GM23248 (cell line): ENCODE data around the gene EML4. TPM values are rescaled to one million over a fixed set of nuclear protein-coding genes. Genes with fewer than 3 reads are reported as not detected.

Experiments
- DNase-seq: peaks from one replicate; pipeline ENCODE4 v3.0.0-alpha.2; 2015
- H2AFZ ChIP-seq: fragments of 200-600 bp; sonication (generic); 2 replicates; pipeline ENCODE4 v1.6.1; 2016; ENCODE audit warnings: antibody characterized with exemption
- H3F3A ChIP-seq: fragments of 200-600 bp; sonication (generic); 2 replicates; pipeline ENCODE4 v1.6.1; 2016; ENCODE audit warnings: mild to moderate bottlenecking, antibody characterized with exemption, mixed run types; ENCODE audit not compliant: insufficient read depth
- H3K27ac ChIP-seq: fragments of 200-600 bp; sonication (generic); 2 replicates; pipeline ENCODE4 v1.5.1; 2016; ENCODE audit warnings: mild to moderate bottlenecking
- H3K27me3 ChIP-seq: fragments of 200-600 bp; sonication (generic); replicated peaks from 2 replicates; pipeline ENCODE4 v1.6.1; 2016; ENCODE audit warnings: mild to moderate bottlenecking; ENCODE audit not compliant: insufficient read depth
- H3K36me3 ChIP-seq: fragments of 200-600 bp; sonication (generic); 2 replicates; pipeline ENCODE4 v1.6.1; 2016; ENCODE audit warnings: low read depth, mild to moderate bottlenecking
- H3K4me1 ChIP-seq: fragments of 200-600 bp; sonication (generic); 2 replicates; pipeline ENCODE4 v1.6.1; 2016; ENCODE audit warnings: mild to moderate bottlenecking; ENCODE audit not compliant: insufficient read depth
- H3K4me2 ChIP-seq: fragments of 200-600 bp; sonication (generic); one replicate; pipeline ENCODE4 v1.6.1; 2016; ENCODE audit warnings: mild to moderate bottlenecking; ENCODE audit not compliant: unreplicated experiment
- H3K4me3 ChIP-seq: fragments of 200-600 bp; sonication (generic); 2 replicates; pipeline ENCODE4 v1.5.1; 2016; ENCODE audit warnings: mild to moderate bottlenecking
- H3K79me2 ChIP-seq: fragments of 200-600 bp; sonication (generic); 2 replicates; pipeline ENCODE4 v1.6.1; 2016; ENCODE audit warnings: mild to moderate bottlenecking; ENCODE audit not compliant: insufficient read depth
- H3K9ac ChIP-seq: fragments of 200-600 bp; sonication (generic); 2 replicates; pipeline ENCODE4 v1.6.1; 2016; ENCODE audit warnings: mild to moderate bottlenecking
- H3K9me2 ChIP-seq: fragments of 200-600 bp; sonication (generic); 2 replicates; pipeline ENCODE4 v1.6.1; 2016; ENCODE audit warnings: mixed run types, mild to moderate bottlenecking, moderate library complexity; ENCODE audit not compliant: insufficient read depth
- H3K9me3 ChIP-seq: fragments of 200-600 bp; sonication (generic); one replicate; pipeline ENCODE4 v1.6.1; 2017; ENCODE audit warnings: low read depth
- H4K20me1 ChIP-seq: fragments of 200-600 bp; sonication (generic); 2 replicates; pipeline ENCODE4 v1.6.0; 2016; ENCODE audit not compliant: insufficient read depth
- EZH2 ChIP-seq: fragments of 200-600 bp; sonication (generic); IDR thresholded peaks from 2 replicates; pipeline ENCODE4 v1.6.1; 2018; ENCODE audit warnings: antibody characterized with exemption, mild to moderate bottlenecking; ENCODE audit not compliant: insufficient read depth, poor library complexity, severe bottlenecking
- EZH2phosphoT487 ChIP-seq: fragments of 200-600 bp; sonication (generic); IDR thresholded peaks from 2 replicates; pipeline ENCODE4 v1.6.1; 2018; ENCODE audit warnings: antibody characterized with exemption, moderate library complexity, mild to moderate bottlenecking, low read depth; ENCODE audit not compliant: insufficient read depth
- WGBS, 2 experiments: methylation state at CpG; one replicate each; pipeline ENCODE4 v1.1.6; 2015 to 2017; ENCODE audit warnings: low lambda C conversion rate in 2 of 2, low coverage in 1 of 2; ENCODE audit errors: missing lambda C conversion rate in 2 of 2; 5-methylcytosine and 5-hydroxymethylcytosine counted together
- in situ Hi-C: fragments of 300-500 bp; cut with MboI; formaldehyde crosslinking; loops from 2 replicates; pipeline ENCODE4 v1.15.0; 2020
- polyA plus RNA-seq: library from polyadenylated mRNA; unstranded; fragments of >200 nt; fragmentation: Nextera tagmentation; extraction: Ambion mirVana; gene quantifications from 2 replicates; pipeline ENCODE4 v1.2.1, GENCODE V29; 2016
- total RNA-seq: library from RNA; depleted of rRNA; stranded (reverse); fragments of >200 nt; shearing (Covaris generic); gene quantifications from 2 replicates; pipeline ENCODE4 v1.2.3, GENCODE V29; 2014

The EML4 gene
- total and polyA plus RNA-seq, 2 experiments from 2014 or later, result 19.3 to 21.7 TPM

DNA sequence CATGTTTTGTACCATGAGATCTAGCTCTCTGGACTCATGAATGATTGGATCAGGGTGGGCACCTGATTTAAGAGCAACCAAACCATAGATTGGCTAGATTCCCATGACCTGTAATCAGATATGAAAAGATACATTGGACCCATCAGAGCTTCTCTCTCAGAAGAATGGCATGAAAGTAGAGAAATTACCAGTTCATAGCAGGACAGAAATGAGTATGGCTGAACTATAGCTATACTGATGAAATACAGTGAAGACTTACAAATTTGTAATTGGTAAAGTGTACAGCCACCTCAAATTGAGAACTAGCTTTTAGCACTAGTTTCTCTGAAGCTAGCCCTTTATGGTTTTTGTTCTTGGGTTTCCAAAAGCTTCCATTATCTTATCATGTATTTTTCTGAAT is 19.0 kb upstream of the EML4 start:
- Histone ChIP-seq H3K4me1 (peaks cover 17% of the 10 kb centered on the region), H3K9me2 (no peaks in the 10 kb centered on the region), H3K4me3 (no peak overlapping the region), H3K79me2 (no peaks in the 10 kb centered on the region), H3K4me2 (no peak overlapping the region), H3K9me3 (no peaks in the 10 kb centered on the region), H3K36me3 (no peaks in the 10 kb centered on the region), H4K20me1 (no peaks in the 10 kb centered on the region), H3K27me3 (no peaks in the 10 kb centered on the region), H3K9ac (no peak overlapping the region), H2AFZ (no peak overlapping the region), H3K27ac (no peak overlapping the region), H3F3A (peaks cover 16% of the 10 kb centered on the region; the same call in 1 of the 2 replicates)
- no peak for TF ChIP-seq EZH2
- TF ChIP-seq EZH2phosphoT487, result no peak
- DNase-seq, result no peak
- in situ Hi-C loops, result no loop called here

DNA sequence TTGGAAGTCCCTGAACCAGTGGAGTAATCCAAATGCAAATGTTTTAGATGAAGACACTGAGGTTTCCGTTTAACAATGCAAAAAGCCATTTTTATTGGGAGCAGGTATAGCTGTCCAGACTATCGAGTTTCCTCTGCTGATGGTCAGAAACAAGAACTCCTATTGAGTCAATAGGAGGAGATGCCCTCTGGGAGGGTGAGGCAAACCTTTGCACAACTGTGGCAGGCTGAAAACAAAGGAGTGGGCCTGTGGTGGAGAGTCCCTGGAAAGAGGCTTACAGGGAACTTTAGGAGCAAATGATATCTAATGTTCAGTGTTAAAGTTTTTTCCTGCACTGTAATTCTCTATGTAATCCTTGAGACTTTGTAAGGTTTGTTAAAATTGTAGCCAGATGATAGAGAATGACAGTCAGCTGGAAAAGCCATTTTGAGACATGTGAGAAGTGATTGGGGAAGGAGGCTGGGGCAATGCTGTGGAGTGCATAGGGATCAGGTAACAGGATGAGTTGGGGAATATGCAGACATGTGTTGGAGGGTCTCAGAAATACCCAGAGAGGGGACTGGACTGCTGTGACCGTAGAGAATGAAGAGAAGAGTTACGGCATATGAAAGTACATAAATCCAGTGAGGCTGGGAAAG is 15.1 kb upstream of the EML4 start:
- Histone ChIP-seq H3K36me3 (no peaks in the 10 kb centered on the region), H3K4me1 (no peaks in the 10 kb centered on the region), H4K20me1 (no peaks in the 10 kb centered on the region), H3K9me3 (no peaks in the 10 kb centered on the region), H3K4me3 (no peak overlapping the region), H2AFZ (no peak overlapping the region), H3K79me2 (no peaks in the 10 kb centered on the region), H3K27me3 (no peaks in the 10 kb centered on the region), H3K9ac (no peak overlapping the region), H3K27ac (no peak overlapping the region), H3K9me2 (no peaks in the 10 kb centered on the region), H3K4me2 (no peak overlapping the region), H3F3A (no peaks in the 10 kb centered on the region)
- DNase-seq, result no peak
- WGBS, 2 experiments, result 54% methylated on average over 4 of the region's 4 CpGs
- in situ Hi-C loops, result no loop called here
- TF ChIP-seq EZH2 (no peak), EZH2phosphoT487 (no peak)

DNA sequence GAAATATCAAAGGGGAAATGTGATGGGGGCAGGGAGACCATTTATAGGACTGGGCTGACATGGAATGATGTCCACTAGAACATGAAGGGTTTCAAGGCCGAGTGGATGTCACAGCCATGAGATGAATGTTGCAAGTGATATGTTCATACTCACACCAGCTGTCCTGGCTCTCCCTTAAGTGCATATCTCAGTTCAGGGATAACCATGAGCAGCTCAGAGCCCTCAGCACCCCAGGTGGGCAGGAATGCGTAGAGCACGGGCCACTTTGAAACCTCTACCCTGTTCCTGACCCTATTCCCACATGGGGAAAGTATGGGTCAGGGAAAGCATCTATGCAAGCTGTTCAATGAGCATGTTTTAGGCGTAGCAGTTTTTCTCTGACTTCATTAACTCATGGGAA is 12.4 kb upstream of the EML4 start:
- DNase-seq, result no peak
- no peak overlapping the region for H3K4me3 ChIP-seq
- H3K36me3 ChIP-seq, result no peaks in the 10 kb centered on the region
- H3F3A ChIP-seq, result no peaks in the 10 kb centered on the region
- H3K9ac ChIP-seq, result no peak overlapping the region
- no peaks in the 10 kb centered on the region for H3K79me2 ChIP-seq
- TF ChIP-seq EZH2, result no peak
- no peak for TF ChIP-seq EZH2phosphoT487
- H4K20me1 ChIP-seq, result no peaks in the 10 kb centered on the region
- no peaks in the 10 kb centered on the region for H3K27me3 ChIP-seq
- H3K4me1 ChIP-seq, result no peaks in the 10 kb centered on the region
- H3K9me2 ChIP-seq, result no peaks in the 10 kb centered on the region
- no peak overlapping the region for H3K27ac ChIP-seq
- in situ Hi-C loops, result no loop called here
- H3K9me3 ChIP-seq, result no peaks in the 10 kb centered on the region
- H2AFZ ChIP-seq, result no peak overlapping the region
- WGBS, 2 experiments, result 81 to 82% methylated on average over 4 of the region's 4 CpGs
- no peak overlapping the region for H3K4me2 ChIP-seq

DNA sequence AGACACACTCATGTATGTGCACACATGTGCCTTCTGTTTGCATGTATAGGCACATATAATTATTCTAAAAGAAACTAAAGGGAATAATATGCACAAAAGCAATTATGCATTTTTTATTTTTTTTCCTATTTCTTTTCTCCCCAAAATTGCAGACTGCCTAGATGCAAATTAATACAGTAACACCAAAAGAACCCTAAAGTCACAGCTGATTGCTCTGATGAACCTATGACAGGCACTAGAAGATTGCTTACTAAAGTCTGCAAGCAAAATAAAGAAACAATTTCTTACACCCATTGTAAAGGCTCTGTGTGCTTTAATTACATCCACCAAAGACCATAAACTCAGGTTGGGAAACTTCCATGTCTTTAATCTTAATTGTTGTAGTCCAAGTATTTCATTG is 7.7 kb upstream of the EML4 start:
- no peak for TF ChIP-seq EZH2phosphoT487
- no peak for TF ChIP-seq EZH2
- no peak overlapping the region for H3K4me3 ChIP-seq
- H3K27me3 ChIP-seq, result no peaks in the 10 kb centered on the region
- DNase-seq, result no peak
- H3K36me3 ChIP-seq, result no peaks in the 10 kb centered on the region
- H3K4me2 ChIP-seq, result no peak overlapping the region
- H3K9me3 ChIP-seq, result no peaks in the 10 kb centered on the region
- no peaks in the 10 kb centered on the region for H3K79me2 ChIP-seq
- no peaks in the 10 kb centered on the region for H3F3A ChIP-seq
- no peak overlapping the region for H3K9ac ChIP-seq
- H4K20me1 ChIP-seq, result no peaks in the 10 kb centered on the region
- H3K27ac ChIP-seq, result no peak overlapping the region
- no peak overlapping the region for H2AFZ ChIP-seq
- in situ Hi-C loops, result no loop called here
- no peaks in the 10 kb centered on the region for H3K4me1 ChIP-seq
- no peaks in the 10 kb centered on the region for H3K9me2 ChIP-seq

DNA sequence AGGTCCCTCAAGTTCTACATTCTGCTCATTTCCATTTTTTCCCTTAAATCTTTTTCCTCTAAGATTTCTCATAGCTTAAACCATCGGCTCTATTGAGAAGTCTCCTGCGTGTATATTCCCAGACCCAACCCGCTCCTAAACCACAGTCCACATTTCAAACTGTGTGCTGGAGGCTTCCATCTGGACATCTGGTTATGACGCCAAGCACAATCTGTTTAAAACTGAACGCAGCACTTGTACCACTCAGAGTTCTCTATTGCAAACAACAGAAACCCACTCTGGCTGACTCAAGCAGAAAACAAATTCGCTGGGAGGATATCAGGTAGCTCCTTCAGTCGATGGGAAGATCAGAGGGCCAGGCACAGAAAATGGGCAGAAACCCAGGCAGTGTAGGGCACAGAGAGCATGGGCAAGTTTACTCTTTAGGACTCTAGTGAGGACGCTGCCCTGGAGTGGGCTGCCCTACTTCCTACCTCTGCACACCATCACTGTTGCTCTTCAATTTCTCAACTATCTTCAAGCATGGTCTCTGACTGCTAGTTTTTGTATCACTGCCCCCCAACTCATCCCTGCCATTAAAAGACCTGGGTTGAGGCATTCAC is 5.6 kb upstream of the EML4 start:
- Histone ChIP-seq H3K9me2 (no peaks in the 10 kb centered on the region), H3K36me3 (no peaks in the 10 kb centered on the region), H3K4me1 (no peaks in the 10 kb centered on the region), H3K27me3 (no peaks in the 10 kb centered on the region), H3K79me2 (no peaks in the 10 kb centered on the region), H3F3A (peaks cover 11% of the 10 kb centered on the region; the same call in 1 of the 2 replicates), H3K27ac (no peak overlapping the region), H3K9ac (no peak overlapping the region), H2AFZ (no peak overlapping the region), H3K4me2 (no peak overlapping the region), H3K4me3 (no peak overlapping the region), H3K9me3 (no peaks in the 10 kb centered on the region), H4K20me1 (no peaks in the 10 kb centered on the region)
- TF ChIP-seq EZH2, result no peak
- TF ChIP-seq EZH2phosphoT487, result no peak
- 45 to 46% methylated on average over 8 of the region's 8 CpGs for WGBS, 2 experiments
- in situ Hi-C loops, result no loop called here
- DNase-seq, result no peak
